Neural progenitor cell (in vitro differentiated cells): ENCODE data around the gene NAA20. TPM values are rescaled to one million over a fixed set of nuclear protein-coding genes. Genes with fewer than 3 reads are reported as not detected.

Experiments used
- DNase-seq: peaks from one replicate; pipeline ENCODE4 v3.0.0-alpha.2; 2016; ENCODE audit warnings: low spot score
- H2AFZ ChIP-seq: fragments of 200-600 bp; sonication (generic); replicated peaks from 2 replicates; pipeline ENCODE4 v1.6.1; 2016; ENCODE audit warnings: antibody characterized with exemption
- H3F3A ChIP-seq: fragments of 200-600 bp; sonication (generic); 2 replicates; pipeline ENCODE4 v1.6.1; 2016; ENCODE audit warnings: antibody characterized with exemption, low read depth
- H3K27ac ChIP-seq: fragments of 200-600 bp; sonication (generic); 2 replicates; pipeline ENCODE4 v1.5.1; 2016; ENCODE audit warnings: mild to moderate bottlenecking
- H3K27me3 ChIP-seq: fragments of 200-600 bp; sonication (generic); 2 replicates; pipeline ENCODE4 v1.6.1; 2016; ENCODE audit warnings: mild to moderate bottlenecking, moderate library complexity
- H3K36me3 ChIP-seq: fragments of 200-600 bp; sonication (generic); 2 replicates; pipeline ENCODE4 v1.5.1; 2016
- H3K4me1 ChIP-seq: fragments of 200-600 bp; sonication (generic); 2 replicates; pipeline ENCODE4 v1.6.1; 2016; ENCODE audit warnings: mixed run types
- H3K4me2 ChIP-seq: fragments of 200-600 bp; sonication (generic); 2 replicates; pipeline ENCODE4 v1.6.1; 2016
- H3K4me3 ChIP-seq: fragments of 200-600 bp; sonication (generic); 2 replicates; pipeline ENCODE4 v1.5.1; 2016
- H3K79me2 ChIP-seq: fragments of 200-600 bp; sonication (generic); 2 replicates; pipeline ENCODE4 v1.6.1; 2016; ENCODE audit warnings: low read depth
- H3K9ac ChIP-seq: fragments of 200-600 bp; sonication (generic); 2 replicates; pipeline ENCODE4 v1.6.1; 2016
- H3K9me3 ChIP-seq: fragments of 200-600 bp; sonication (generic); 2 replicates; pipeline ENCODE4 v1.5.1; 2016; ENCODE audit warnings: low read depth
- H4K20me1 ChIP-seq: fragments of 200-600 bp; sonication (generic); 2 replicates; pipeline ENCODE4 v1.6.1; 2016; ENCODE audit warnings: low read depth
- H3K27ac Mint-ChIP-seq: 3 replicates; pipeline ENCODE4 v1.8.0; 2021; ENCODE audit warnings: mixed read lengths
- H3K27me3 Mint-ChIP-seq: 2 replicates; pipeline ENCODE4 v1.8.0; 2022; ENCODE audit warnings: low read depth, mild to moderate bottlenecking, inconsistent platforms, moderate library complexity, mixed read lengths; ENCODE audit not compliant: insufficient read depth
- H3K36me3 Mint-ChIP-seq: 3 replicates; pipeline ENCODE4 v1.8.0; 2021; ENCODE audit warnings: mixed read lengths
- H3K4me1 Mint-ChIP-seq: 3 replicates; pipeline ENCODE4 v1.8.0; 2021; ENCODE audit warnings: mixed read lengths
- H3K4me3 Mint-ChIP-seq: 3 replicates; pipeline ENCODE4 v1.8.0; 2021; ENCODE audit warnings: mild to moderate bottlenecking, moderate library complexity, mixed read lengths
- H3K9me3 Mint-ChIP-seq: 3 replicates; pipeline ENCODE4 v1.8.0; 2020; ENCODE audit warnings: mixed read lengths
- EZH2 ChIP-seq: fragments of 200-600 bp; sonication (generic); IDR thresholded peaks from 2 replicates; pipeline ENCODE4 v1.6.1; 2017; ENCODE audit warnings: antibody characterized with exemption, mild to moderate bottlenecking, moderate library complexity
- EZH2phosphoT487 ChIP-seq: fragments of 200-600 bp; sonication (generic); IDR thresholded peaks from 2 replicates; pipeline ENCODE4 v1.6.1; 2017; ENCODE audit warnings: antibody characterized with exemption
- total RNA-seq: library from RNA; depleted of rRNA; stranded (reverse); fragments of >200 nt; gene quantifications from 2 replicates; pipeline ENCODE4 v1.2.3, GENCODE V29; 2015; ENCODE audit warnings: low replicate concordance
- TF ChIP-seq, protein P1 (sequence below): fragments of 200-600 bp; sonication (generic); IDR thresholded peaks from 2 replicates; pipeline ENCODE4 v1.5.1; 2017; ENCODE audit warnings: antibody characterized with exemption, mild to moderate bottlenecking

NAA20 gene
- total RNA-seq, 1 donor from 2014 or later = 39.9 TPM

DNA sequence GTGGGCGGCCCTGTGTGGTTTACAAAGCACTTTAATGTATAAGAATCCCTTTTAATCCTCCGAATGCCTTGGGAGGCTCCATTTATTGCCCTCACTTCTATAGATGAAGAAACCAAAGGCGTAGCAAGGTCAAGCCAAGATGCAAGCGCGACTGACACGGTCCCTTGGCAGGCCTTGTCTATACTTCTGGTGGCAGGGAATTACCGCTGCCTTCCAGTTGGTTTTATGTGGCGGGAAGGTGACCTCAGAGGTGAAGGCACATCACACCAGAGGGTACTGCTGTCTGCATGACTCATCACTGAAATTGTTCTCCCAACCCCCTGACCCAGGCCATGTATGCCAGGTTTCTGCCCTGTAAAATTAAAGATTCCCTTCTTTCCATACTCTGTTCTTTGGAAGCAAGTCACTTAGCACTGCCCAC, 36.1 kb upstream of the NAA20 start:
- Histone ChIP-seq H3K4me1 (peaks cover 17% of the 10 kb centered on the region), H3K4me3 (no peak overlapping the region), H3F3A (peaks cover 15% of the 10 kb centered on the region), H3K9me3 (no peaks in the 10 kb centered on the region), H4K20me1 (no peaks in the 10 kb centered on the region), H3K4me2 (no peak overlapping the region), H2AFZ (no peak overlapping the region), H3K79me2 (no peaks in the 10 kb centered on the region), H3K9ac (no peak overlapping the region), H3K27ac (no peak overlapping the region), H3K27me3 (no peaks in the 10 kb centered on the region), H3K36me3 (no peaks in the 10 kb centered on the region)
- DNase-seq = no peak
- Mint-ChIP-seq H3K4me1 (peaks cover 35% of the 10 kb centered on the region), H3K36me3 (peaks cover 22% of the 10 kb centered on the region), H3K9me3 (peaks cover 3% of the 10 kb centered on the region), H3K4me3 (no peak overlapping the region), H3K27me3 (no peaks in the 10 kb centered on the region), H3K27ac (peak overlapping the region; percentile 52)
- TF ChIP-seq, protein P1, sequence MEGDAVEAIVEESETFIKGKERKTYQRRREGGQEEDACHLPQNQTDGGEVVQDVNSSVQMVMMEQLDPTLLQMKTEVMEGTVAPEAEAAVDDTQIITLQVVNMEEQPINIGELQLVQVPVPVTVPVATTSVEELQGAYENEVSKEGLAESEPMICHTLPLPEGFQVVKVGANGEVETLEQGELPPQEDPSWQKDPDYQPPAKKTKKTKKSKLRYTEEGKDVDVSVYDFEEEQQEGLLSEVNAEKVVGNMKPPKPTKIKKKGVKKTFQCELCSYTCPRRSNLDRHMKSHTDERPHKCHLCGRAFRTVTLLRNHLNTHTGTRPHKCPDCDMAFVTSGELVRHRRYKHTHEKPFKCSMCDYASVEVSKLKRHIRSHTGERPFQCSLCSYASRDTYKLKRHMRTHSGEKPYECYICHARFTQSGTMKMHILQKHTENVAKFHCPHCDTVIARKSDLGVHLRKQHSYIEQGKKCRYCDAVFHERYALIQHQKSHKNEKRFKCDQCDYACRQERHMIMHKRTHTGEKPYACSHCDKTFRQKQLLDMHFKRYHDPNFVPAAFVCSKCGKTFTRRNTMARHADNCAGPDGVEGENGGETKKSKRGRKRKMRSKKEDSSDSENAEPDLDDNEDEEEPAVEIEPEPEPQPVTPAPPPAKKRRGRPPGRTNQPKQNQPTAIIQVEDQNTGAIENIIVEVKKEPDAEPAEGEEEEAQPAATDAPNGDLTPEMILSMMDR = no peak
- TF ChIP-seq EZH2phosphoT487 (no peak), EZH2 (no peak)

DNA sequence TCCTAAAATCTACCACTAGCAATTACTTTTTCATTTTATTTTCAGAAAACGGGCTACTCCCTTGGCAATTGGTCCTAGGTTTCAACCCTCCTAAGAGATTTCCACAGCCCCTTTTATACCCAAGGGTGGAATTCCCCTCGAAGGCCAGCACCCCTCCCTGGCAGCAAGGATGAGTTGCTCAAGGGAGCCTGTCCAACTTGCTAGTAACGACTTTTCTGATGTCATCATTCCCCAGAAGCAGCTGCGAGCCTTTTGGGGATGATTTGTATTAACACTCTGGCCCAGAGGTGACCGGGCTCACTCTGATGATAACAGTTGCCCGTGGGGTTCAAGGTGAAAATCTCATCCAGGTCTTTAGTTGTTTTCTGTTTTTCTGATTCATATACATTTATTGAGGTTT, 30.7 kb upstream of the NAA20 start:
- no peaks in the 10 kb centered on the region for H3K9me3 ChIP-seq
- no peak overlapping the region for H3K4me3 Mint-ChIP-seq
- H3K27me3 ChIP-seq = no peaks in the 10 kb centered on the region
- no peaks in the 10 kb centered on the region for H4K20me1 ChIP-seq
- H3K36me3 ChIP-seq = no peaks in the 10 kb centered on the region
- no peak overlapping the region for H3K4me2 ChIP-seq
- H3K9ac ChIP-seq = no peak overlapping the region
- no peak overlapping the region for H3K27ac Mint-ChIP-seq
- TF ChIP-seq EZH2 = no peak
- TF ChIP-seq, protein P1 = no peak
- TF ChIP-seq EZH2phosphoT487 = no peak
- no peak overlapping the region for H2AFZ ChIP-seq
- peaks cover 9% of the 10 kb centered on the region for H3K4me1 ChIP-seq
- H3K27ac ChIP-seq = no peak overlapping the region
- peaks cover 20% of the 10 kb centered on the region for H3K4me1 Mint-ChIP-seq
- H3F3A ChIP-seq = peaks cover 8% of the 10 kb centered on the region
- no peak overlapping the region for H3K4me3 ChIP-seq
- H3K27me3 Mint-ChIP-seq = no peaks in the 10 kb centered on the region
- no peaks in the 10 kb centered on the region for H3K79me2 ChIP-seq
- H3K36me3 Mint-ChIP-seq = peaks cover 3% of the 10 kb centered on the region
- peaks cover 3% of the 10 kb centered on the region for H3K9me3 Mint-ChIP-seq
- DNase-seq = no peak

DNA sequence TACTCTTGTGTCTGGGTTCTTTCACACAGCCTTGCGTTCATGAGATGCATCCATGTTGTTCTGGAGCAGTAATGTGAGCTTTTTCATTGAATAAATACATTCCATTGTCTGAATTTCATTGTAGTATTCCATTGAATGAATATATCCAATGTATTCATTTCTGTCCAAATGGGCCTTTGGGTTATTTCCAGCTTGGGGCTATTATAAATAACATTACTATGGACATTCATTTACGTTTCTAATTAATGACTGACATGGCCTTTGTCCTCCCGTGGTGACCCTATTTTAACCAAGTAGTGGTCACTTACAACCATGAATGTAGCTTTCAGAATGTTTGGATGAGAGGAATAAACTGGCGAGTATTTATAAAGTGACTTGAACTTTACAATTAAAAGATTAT, 30.1 kb upstream of the NAA20 start:
- Histone ChIP-seq H4K20me1 (no peaks in the 10 kb centered on the region), H3K9me3 (no peaks in the 10 kb centered on the region), H3K4me2 (no peak overlapping the region), H3K4me1 (peaks cover 9% of the 10 kb centered on the region), H3K36me3 (no peaks in the 10 kb centered on the region), H3K27me3 (no peaks in the 10 kb centered on the region), H3K79me2 (no peaks in the 10 kb centered on the region), H3K4me3 (no peak overlapping the region), H3F3A (peaks cover 8% of the 10 kb centered on the region), H3K27ac (no peak overlapping the region), H3K9ac (no peak overlapping the region), H2AFZ (no peak overlapping the region)
- H3K27ac Mint-ChIP-seq = no peak overlapping the region
- peaks cover 3% of the 10 kb centered on the region for H3K36me3 Mint-ChIP-seq
- H3K9me3 Mint-ChIP-seq = peaks cover 3% of the 10 kb centered on the region
- no peak for DNase-seq
- TF ChIP-seq, protein P1 = no peak
- TF ChIP-seq EZH2 (no peak), EZH2phosphoT487 (no peak)
- no peak overlapping the region for H3K4me3 Mint-ChIP-seq
- no peaks in the 10 kb centered on the region for H3K27me3 Mint-ChIP-seq
- H3K4me1 Mint-ChIP-seq = peaks cover 26% of the 10 kb centered on the region

DNA sequence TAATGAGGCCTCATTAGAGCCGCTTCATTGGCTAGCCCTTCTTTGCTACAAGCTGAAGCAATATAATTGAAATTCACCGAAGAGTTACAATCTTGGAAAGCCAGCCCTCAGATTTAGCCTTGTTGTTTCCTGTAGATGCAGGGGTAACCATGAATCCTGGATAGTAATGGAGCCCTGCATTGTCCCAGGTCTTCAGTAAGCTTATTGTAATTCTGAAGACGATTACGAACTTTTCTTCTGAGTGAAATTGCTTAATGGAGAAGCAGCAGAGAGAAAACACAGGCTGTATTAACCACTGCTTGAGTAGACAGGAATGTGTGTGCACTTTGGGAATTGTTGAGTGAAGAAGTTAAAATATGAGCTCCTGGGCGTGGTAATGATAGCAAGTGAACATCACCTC, 26.3 kb upstream of the NAA20 start:
- peaks cover 9% of the 10 kb centered on the region for H3K4me1 ChIP-seq
- no peaks in the 10 kb centered on the region for H3K9me3 Mint-ChIP-seq
- H3K27ac Mint-ChIP-seq = no peak overlapping the region
- H3K4me3 Mint-ChIP-seq = no peak overlapping the region
- DNase-seq = peak; percentile 50
- no peaks in the 10 kb centered on the region for H3K27me3 ChIP-seq
- H3K27me3 Mint-ChIP-seq = no peaks in the 10 kb centered on the region
- no peaks in the 10 kb centered on the region for H3K79me2 ChIP-seq
- no peaks in the 10 kb centered on the region for H3K36me3 ChIP-seq
- TF ChIP-seq, protein P1 = no peak
- TF ChIP-seq EZH2 (no peak), EZH2phosphoT487 (no peak)
- H3K27ac ChIP-seq = no peak overlapping the region
- H3K9me3 ChIP-seq = no peaks in the 10 kb centered on the region
- H3K4me2 ChIP-seq = no peak overlapping the region
- H3K36me3 Mint-ChIP-seq = no peaks in the 10 kb centered on the region
- no peak overlapping the region for H2AFZ ChIP-seq
- H3K4me3 ChIP-seq = no peak overlapping the region
- H3K4me1 Mint-ChIP-seq = peaks cover 43% of the 10 kb centered on the region
- no peaks in the 10 kb centered on the region for H4K20me1 ChIP-seq
- H3K9ac ChIP-seq = no peak overlapping the region
- H3F3A ChIP-seq = peaks cover 8% of the 10 kb centered on the region
